ENCODE results near the gene DENND1C.

DENND1C gene

DNA sequence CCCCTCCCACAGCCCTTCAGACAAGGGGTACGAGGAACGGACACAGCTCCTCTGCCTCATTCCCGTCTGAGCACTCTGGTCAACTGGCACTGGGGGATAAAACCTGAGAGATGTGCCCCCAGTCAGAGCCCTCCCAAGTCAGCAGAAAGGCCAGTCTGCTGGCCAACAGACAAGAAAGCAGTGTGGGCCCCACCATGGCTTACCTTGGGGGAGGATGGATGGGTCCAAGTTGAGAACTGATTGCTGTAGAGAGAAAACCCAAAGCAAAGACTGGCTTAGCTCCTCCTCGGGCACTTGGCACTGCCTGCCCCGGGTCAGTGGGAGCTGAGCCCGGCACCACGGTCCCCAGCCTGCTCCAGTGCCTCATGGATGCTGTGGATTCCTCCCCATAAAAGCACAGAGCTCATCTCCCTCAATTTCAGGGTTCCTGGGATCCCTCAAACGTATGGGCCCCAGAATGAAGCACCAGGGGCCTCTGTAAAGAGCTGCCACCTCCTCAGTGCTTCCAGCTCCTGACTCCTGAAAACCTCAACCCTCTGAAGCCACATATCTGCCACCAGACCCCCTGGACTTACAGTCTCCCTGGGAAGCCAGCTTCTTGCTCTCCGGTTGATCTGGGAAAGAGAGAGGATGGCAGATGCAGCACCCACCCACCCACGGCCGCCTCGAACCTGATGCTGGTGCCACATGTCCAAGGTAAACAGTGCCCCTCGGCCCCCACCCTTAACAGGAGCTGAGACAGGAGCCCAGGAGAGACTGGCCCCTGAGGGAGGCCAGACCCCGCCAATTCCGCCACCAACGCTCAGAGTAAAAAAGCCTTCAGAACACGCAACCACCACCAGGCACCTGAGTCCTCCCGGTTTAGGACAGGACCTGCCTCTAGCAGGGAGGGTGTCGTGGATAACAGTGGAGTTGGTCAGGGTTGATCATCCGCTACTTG lies 60.2 kb downstream of the DENND1C start:
- DNase-seq = no peak

- no peak for DNase-seq
These were observed 63.0 kb downstream of the DENND1C start for GRCh38 chr19:6418562-6418932.

DNA sequence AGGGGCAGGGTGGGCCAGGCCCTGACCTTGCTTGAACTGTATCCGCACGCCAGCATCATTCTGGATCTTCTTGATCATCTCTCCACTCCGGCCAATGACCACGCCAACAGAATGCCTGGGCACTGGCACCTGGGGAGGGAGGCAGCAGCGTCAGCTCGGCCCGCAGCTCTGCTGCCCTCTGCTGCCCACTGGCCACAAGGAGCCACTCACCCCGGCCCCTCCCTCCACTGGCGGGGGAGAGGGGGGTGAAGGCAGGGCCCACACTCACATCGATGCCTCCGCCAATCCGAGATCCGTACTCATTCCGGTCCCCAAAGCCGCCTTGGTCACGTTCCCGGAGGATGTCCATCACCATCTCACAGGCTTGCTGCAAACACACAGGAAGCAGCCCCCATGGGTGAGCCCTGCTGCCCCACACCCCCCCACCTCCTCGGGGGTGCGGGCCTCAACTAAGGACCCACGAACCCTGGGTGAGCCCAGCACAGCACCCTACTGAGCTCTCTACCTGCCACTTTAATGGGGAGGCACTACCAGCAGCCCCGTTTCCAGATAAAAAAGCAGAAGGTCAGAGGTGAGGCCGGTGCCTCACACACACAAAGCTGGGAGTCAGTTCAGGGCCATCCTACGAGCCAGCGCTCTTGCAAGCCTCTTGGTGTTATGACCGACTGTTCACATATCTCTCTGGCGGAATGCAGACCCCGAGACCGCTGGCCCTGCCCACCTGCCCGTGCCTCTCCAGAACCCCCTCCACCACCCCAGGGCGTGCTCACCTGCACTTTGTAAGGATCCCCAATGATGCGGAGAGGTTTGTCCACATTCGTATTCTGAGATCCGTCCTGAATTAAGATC lies 63.6 kb downstream of the DENND1C start:
- DNase-seq = no peak

All from CD4-positive, alpha-beta T cell treated with Interleukin-4 for 1 hour (primary cell).